B cell (primary cell): ENCODE results near the gene ANAPC5. TPM values are rescaled to one million over a fixed set of nuclear protein-coding genes. Genes with fewer than 3 reads are reported as not detected.

Experiments
- ATAC-seq: fragments of 200-7000 bp; cut with Tn5 transposase; one replicate; pipeline ENCODE4 v1.10.0; 2021; ENCODE audit warnings: low read depth, mild to moderate bottlenecking, moderate number of reproducible peaks, moderate library complexity
- CTCF ChIA-PET: fragments of 350-600 bp; sonication (Branson Sonifier 250); formaldehyde crosslinking; loops from one replicate; lab custom pipeline; 2021; ENCODE audit warnings: antibody characterized with exemption, inconsistent platforms; lab: Charles Lee
- POLR2A ChIA-PET: fragments of 350-600 bp; sonication (Branson Sonifier 250); formaldehyde crosslinking; loops from one replicate; lab custom pipeline; 2021; ENCODE audit warnings: antibody characterized with exemption; lab: Charles Lee
- DNase-seq: peaks from one replicate; pipeline ENCODE4 v3.0.0; 2013
- H2AFZ ChIP-seq: 2 replicates; pipeline ENCODE4 v1.6.1; 2012; ENCODE audit warnings: mild to moderate bottlenecking, low read depth, low read length; ENCODE audit not compliant: insufficient read depth, poor library complexity, severe bottlenecking
- H3K27ac ChIP-seq, 2 donors: 1 replicate in 1 of 2; 2 replicates in 1 of 2; pipeline ENCODE4 v1.5.1; 2012 to 2013; ENCODE audit warnings: low read length in 2 of 2, mild to moderate bottlenecking in 2 of 2, moderate library complexity in 1 of 2
- H3K27me3 ChIP-seq, 4 experiments: fragments of 200-600 bp in 1 of 4; sonication (generic) in 1 of 4; replicated peaks in 1 of 4; 1 replicate in 2 of 4; 2 replicates in 2 of 4; pipeline versions ENCODE4 v1.6.1 to v1.7.0; 2013 to 2016; ENCODE audit warnings: low read length in 3 of 4, mild to moderate bottlenecking in 2 of 4, mixed read lengths in 1 of 4, moderate library complexity in 1 of 4; ENCODE audit not compliant: insufficient read depth in 4 of 4, control insufficient read depth in 3 of 4; ENCODE audit errors: control extremely low read depth in 1 of 4
- H3K36me3 ChIP-seq, 2 experiments: replicated peaks in 1 of 2; 1 replicate in 1 of 2; 2 replicates in 1 of 2; pipeline versions ENCODE4 v1.6.1 to v1.7.1; 2013; ENCODE audit warnings: low read length in 1 of 2; ENCODE audit not compliant: insufficient read depth in 2 of 2, control insufficient read depth in 1 of 2; ENCODE audit errors: control extremely low read depth in 1 of 2, extremely low read depth in 1 of 2
- H3K4me1 ChIP-seq, 2 donors: fragments of 200-600 bp in 1 of 2; sonication (generic) in 1 of 2; 1 replicate in 1 of 2; 2 replicates in 1 of 2; pipeline versions ENCODE4 v1.5.1 to v1.6.1; 2013 to 2017; ENCODE audit warnings: low read length in 2 of 2; ENCODE audit not compliant: control insufficient read depth in 2 of 2, insufficient read depth in 2 of 2
- H3K4me2 ChIP-seq: replicated peaks from 2 replicates; pipeline ENCODE3; 2012; ENCODE audit warnings: mild to moderate bottlenecking, low read depth, low read length; ENCODE audit not compliant: poor library complexity, severe bottlenecking
- H3K4me3 ChIP-seq, 5 experiments: fragments of 200-600 bp in 1 of 5; sonication (generic) in 1 of 5; 1 replicate in 3 of 5; 2 replicates in 2 of 5; pipeline versions ENCODE4 v1.5.1 to v1.7.0; 2011 to 2016; ENCODE audit warnings: low read length in 4 of 5, mild to moderate bottlenecking in 4 of 5, low read depth in 2 of 5, control low read depth in 1 of 5, moderate library complexity in 1 of 5; ENCODE audit not compliant: insufficient read depth in 1 of 5; ENCODE audit errors: control extremely low read depth in 1 of 5, extremely low read depth in 1 of 5
- H3K79me2 ChIP-seq: fragments of 200-600 bp; sonication (generic); one replicate; pipeline ENCODE4 v1.6.0; 2016; ENCODE audit warnings: low read length; ENCODE audit not compliant: control insufficient read depth, insufficient read depth
- H3K9ac ChIP-seq: fragments of 200-600 bp; sonication (generic); 2 replicates; pipeline ENCODE4 v1.6.1; 2017; ENCODE audit warnings: mild to moderate bottlenecking, low read length, moderate library complexity
- H3K9me3 ChIP-seq, 3 donors: one replicate each; pipeline versions ENCODE4 v1.6.1 to v1.7.1; 2013; ENCODE audit warnings: low read length in 2 of 3; ENCODE audit not compliant: control insufficient read depth in 2 of 3, insufficient read depth in 1 of 3; ENCODE audit errors: control extremely low read depth in 1 of 3
- H4K20me1 ChIP-seq: 2 replicates; pipeline ENCODE4 v1.6.0; 2012; ENCODE audit warnings: mild to moderate bottlenecking, low read length; ENCODE audit not compliant: insufficient read depth, control insufficient read depth, poor library complexity, severe bottlenecking
- H3K27ac Mint-ChIP-seq: one replicate; pipeline ENCODE4 v1.8.0; 2021; ENCODE audit warnings: mixed read lengths
- H3K27me3 Mint-ChIP-seq: one replicate; pipeline ENCODE4 v1.8.0; 2021; ENCODE audit warnings: mixed read lengths
- H3K4me1 Mint-ChIP-seq: one replicate; pipeline ENCODE4 v1.8.0; 2021; ENCODE audit warnings: mixed read lengths
- H3K4me3 Mint-ChIP-seq: one replicate; pipeline ENCODE4 v1.8.0; 2021; ENCODE audit warnings: mixed read lengths
- H3K9me3 Mint-ChIP-seq: one replicate; pipeline ENCODE4 v1.8.0; 2022; ENCODE audit warnings: mixed read lengths; ENCODE audit not compliant: insufficient read depth
- EZH2 ChIP-seq: IDR thresholded peaks from 2 replicates; pipeline ENCODE4 v1.6.1; 2012; ENCODE audit warnings: borderline replicate concordance, low read depth, mild to moderate bottlenecking, moderate library complexity, low read length; ENCODE audit not compliant: insufficient read depth, poor library complexity, severe bottlenecking
- WGBS: methylation state at CpG from one replicate; pipeline ENCODE4 v1.1.5; 2013; ENCODE audit warnings: missing lambda C conversion rate; ENCODE audit not compliant: insufficient coverage; 5-methylcytosine and 5-hydroxymethylcytosine counted together
- intact Hi-C: fragments of 100-400 bp; cut with micrococcal nuclease; formaldehyde crosslinking; loops from one replicate; pipeline ENCODE4 v1.10.0; 2022
- polyA plus RNA-seq: library from polyadenylated mRNA; depleted of rRNA; stranded (reverse); fragments of >200 nt; gene quantifications from 2 replicates; pipeline ENCODE4 v1.2.3, GENCODE V29; 2012
- total RNA-seq, 2 donors: library from RNA; stranded (reverse); fragments of 120-200 nt in 1 of 2; gene quantifications; 1 replicate in 1 of 2; 2 replicates in 1 of 2; pipeline versions ENCODE4 v1.2.3 to v1.2.4, GENCODE V29; 2013 to 2022
- TF ChIP-seq, protein P1 (sequence below): fragments of 200-600 bp; IDR thresholded peaks from one replicate; pipeline ENCODE4 v1.8.0; 2022; ENCODE audit warnings: antibody characterized with exemption, mild to moderate bottlenecking

ANAPC5 gene
- total and polyA plus RNA-seq, 2 donors (not counting 1 experiment from before 2014, with no cell fraction given): 150 to 171 TPM

DNA sequence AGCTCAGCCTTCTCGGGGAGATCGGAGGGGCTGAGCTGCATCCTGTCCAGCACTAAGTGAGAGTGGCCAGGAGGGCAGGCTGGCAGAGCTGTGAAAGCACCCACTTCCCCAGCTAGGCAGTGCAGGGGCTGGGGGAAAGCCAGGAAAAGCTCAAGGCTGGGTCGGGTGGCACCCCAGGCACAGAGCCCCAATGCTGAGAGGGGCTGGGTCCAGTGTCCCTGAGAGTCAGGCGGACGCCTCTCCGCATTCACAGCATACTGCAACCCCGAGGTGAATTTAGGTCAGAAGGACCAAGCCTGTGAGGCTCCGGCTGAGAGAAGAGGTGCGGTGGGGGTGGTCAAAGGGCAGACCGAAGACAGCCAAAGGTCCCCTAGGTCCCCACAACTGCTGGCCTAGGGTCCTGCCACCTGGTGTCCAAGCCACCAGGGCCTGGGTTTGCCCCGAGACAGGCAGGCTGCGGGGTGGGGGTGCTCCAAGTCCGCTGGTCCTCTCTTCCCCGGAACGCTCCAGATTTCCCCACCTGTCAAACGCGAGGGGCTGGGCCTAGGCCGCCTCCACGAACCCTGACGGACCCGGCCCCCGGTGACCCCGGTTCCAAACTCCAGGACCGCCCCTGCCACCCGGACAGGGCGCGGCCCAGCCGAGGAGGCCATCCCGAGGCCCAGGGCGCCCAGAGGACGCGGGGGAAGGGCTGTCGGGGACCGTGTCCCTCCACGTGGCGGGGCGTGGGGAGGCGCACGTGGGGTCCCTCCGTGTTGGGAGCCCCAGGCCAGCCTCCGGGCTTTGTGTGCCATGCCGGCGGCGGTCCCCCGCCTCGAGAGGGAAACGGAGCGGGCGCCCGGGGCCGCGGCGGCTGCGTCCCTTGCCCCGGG lies 56.2 kb downstream of the ANAPC5 start:
- H2AFZ ChIP-seq: peak overlapping the region; percentile 92
- CTCF ChIA-PET: interaction anchor here (0.6 to 1.0 kb wide), 3 partner anchors 10 to 87 kb away, joined by 3 read pairs; no protein-coding TSS in a partner anchor
- no peaks in the 10 kb centered on the region for H3K27me3 Mint-ChIP-seq
- no peaks in the 10 kb centered on the region for H3K9me3 Mint-ChIP-seq
- TF ChIP-seq, protein P1, sequence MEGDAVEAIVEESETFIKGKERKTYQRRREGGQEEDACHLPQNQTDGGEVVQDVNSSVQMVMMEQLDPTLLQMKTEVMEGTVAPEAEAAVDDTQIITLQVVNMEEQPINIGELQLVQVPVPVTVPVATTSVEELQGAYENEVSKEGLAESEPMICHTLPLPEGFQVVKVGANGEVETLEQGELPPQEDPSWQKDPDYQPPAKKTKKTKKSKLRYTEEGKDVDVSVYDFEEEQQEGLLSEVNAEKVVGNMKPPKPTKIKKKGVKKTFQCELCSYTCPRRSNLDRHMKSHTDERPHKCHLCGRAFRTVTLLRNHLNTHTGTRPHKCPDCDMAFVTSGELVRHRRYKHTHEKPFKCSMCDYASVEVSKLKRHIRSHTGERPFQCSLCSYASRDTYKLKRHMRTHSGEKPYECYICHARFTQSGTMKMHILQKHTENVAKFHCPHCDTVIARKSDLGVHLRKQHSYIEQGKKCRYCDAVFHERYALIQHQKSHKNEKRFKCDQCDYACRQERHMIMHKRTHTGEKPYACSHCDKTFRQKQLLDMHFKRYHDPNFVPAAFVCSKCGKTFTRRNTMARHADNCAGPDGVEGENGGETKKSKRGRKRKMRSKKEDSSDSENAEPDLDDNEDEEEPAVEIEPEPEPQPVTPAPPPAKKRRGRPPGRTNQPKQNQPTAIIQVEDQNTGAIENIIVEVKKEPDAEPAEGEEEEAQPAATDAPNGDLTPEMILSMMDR: no peak
- TF ChIP-seq EZH2: no peak
- H3K4me3 Mint-ChIP-seq: peak overlapping the region; percentile 90
- H3K4me3 ChIP-seq: peak overlapping the region; percentile 57 to 88 (median 78)
- H3K27ac ChIP-seq: peak overlapping the region in 1 of 2 donors; percentile 62
- H3K4me1 ChIP-seq: peaks cover 15 to 30% of the 10 kb centered on the region in 2 donors
- no peak for DNase-seq
- peak overlapping the region; percentile 91 for H3K9ac ChIP-seq
- H3K36me3 ChIP-seq: no peaks in the 10 kb centered on the region
- no peaks in the 10 kb centered on the region for H3K27me3 ChIP-seq
- 1% methylated on average over 55 of the region's 55 CpGs for WGBS
- peaks cover 31% of the 10 kb centered on the region for H3K79me2 ChIP-seq
- peaks cover 29% of the 10 kb centered on the region for H3K4me1 Mint-ChIP-seq
- intact Hi-C loops: loop anchor here (1.0 to 2.0 kb wide), 2 partner anchors 55 to 171 kb away; no protein-coding TSS in a partner anchor
- H3K27ac Mint-ChIP-seq: peak overlapping the region; percentile 84
- ATAC-seq: peak; percentile 17
- POLR2A ChIA-PET: no interaction called here
- H4K20me1 ChIP-seq: peaks cover 5% of the 10 kb centered on the region
- H3K4me2 ChIP-seq: peak overlapping the region; percentile 100
- H3K9me3 ChIP-seq: no peaks in the 10 kb centered on the region
